ENCODE data around the gene RALGAPA2.

GRCh38 chr20:20641783-20642182 lies 70.7 kb downstream of the RALGAPA2 start:
- TF ChIP-seq, protein P1, sequence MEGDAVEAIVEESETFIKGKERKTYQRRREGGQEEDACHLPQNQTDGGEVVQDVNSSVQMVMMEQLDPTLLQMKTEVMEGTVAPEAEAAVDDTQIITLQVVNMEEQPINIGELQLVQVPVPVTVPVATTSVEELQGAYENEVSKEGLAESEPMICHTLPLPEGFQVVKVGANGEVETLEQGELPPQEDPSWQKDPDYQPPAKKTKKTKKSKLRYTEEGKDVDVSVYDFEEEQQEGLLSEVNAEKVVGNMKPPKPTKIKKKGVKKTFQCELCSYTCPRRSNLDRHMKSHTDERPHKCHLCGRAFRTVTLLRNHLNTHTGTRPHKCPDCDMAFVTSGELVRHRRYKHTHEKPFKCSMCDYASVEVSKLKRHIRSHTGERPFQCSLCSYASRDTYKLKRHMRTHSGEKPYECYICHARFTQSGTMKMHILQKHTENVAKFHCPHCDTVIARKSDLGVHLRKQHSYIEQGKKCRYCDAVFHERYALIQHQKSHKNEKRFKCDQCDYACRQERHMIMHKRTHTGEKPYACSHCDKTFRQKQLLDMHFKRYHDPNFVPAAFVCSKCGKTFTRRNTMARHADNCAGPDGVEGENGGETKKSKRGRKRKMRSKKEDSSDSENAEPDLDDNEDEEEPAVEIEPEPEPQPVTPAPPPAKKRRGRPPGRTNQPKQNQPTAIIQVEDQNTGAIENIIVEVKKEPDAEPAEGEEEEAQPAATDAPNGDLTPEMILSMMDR (conservative IDR thresholded peaks at IDR 0.05; ENCODE audit: low read depth in 2 of 2) = no peak
- TF ChIP-seq EZH2 (IDR thresholded peaks at IDR 0.05; ENCODE audit: low read depth, unreplicated experiment) = no peak
- no peak for TF ChIP-seq CREB1 (CRISPR knock-in tag; IDR thresholded peaks at IDR 0.05; ENCODE audit: low read depth)
- TF ChIP-seq, protein P2, sequence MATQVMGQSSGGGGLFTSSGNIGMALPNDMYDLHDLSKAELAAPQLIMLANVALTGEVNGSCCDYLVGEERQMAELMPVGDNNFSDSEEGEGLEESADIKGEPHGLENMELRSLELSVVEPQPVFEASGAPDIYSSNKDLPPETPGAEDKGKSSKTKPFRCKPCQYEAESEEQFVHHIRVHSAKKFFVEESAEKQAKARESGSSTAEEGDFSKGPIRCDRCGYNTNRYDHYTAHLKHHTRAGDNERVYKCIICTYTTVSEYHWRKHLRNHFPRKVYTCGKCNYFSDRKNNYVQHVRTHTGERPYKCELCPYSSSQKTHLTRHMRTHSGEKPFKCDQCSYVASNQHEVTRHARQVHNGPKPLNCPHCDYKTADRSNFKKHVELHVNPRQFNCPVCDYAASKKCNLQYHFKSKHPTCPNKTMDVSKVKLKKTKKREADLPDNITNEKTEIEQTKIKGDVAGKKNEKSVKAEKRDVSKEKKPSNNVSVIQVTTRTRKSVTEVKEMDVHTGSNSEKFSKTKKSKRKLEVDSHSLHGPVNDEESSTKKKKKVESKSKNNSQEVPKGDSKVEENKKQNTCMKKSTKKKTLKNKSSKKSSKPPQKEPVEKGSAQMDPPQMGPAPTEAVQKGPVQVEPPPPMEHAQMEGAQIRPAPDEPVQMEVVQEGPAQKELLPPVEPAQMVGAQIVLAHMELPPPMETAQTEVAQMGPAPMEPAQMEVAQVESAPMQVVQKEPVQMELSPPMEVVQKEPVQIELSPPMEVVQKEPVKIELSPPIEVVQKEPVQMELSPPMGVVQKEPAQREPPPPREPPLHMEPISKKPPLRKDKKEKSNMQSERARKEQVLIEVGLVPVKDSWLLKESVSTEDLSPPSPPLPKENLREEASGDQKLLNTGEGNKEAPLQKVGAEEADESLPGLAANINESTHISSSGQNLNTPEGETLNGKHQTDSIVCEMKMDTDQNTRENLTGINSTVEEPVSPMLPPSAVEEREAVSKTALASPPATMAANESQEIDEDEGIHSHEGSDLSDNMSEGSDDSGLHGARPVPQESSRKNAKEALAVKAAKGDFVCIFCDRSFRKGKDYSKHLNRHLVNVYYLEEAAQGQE (IDR thresholded peaks at IDR 0.05; ENCODE audit: unreplicated experiment) = no peak
- TF ChIP-seq POLR2AphosphoS5 (IDR thresholded peaks at IDR 0.05; ENCODE audit: low read depth) = no peak
- no peak for TF ChIP-seq EZH2phosphoT487 (IDR thresholded peaks at IDR 0.05; ENCODE audit: unreplicated experiment)
- TF ChIP-seq JUNB (IDR thresholded peaks at IDR 0.05; ENCODE audit: unreplicated experiment) = no peak
- no peak for TF ChIP-seq ETS1 (IDR thresholded peaks at IDR 0.05)
- no peak for TF ChIP-seq ZNF114 (CRISPR knock-in tag; IDR thresholded peaks at IDR 0.05)
- TF ChIP-seq ZNF462 (CRISPR knock-in tag; IDR thresholded peaks at IDR 0.05) = no peak
- no peak for TF ChIP-seq ZNF331 (CRISPR knock-in tag; IDR thresholded peaks at IDR 0.05; ENCODE audit: low read depth)
- no peak for TF ChIP-seq STAT1 (IDR thresholded peaks at IDR 0.05; ENCODE audit: unreplicated experiment)
